ENCODE results near the gene ICAM2.

- TF ChIP-seq CTCF (IDR thresholded peaks at IDR 0.05) (no peak), POLR2A (IDR thresholded peaks at IDR 0.05) (no peak)
Measured at GRCh38 chr17:64037802-64038201, 17.4 kb upstream of the ICAM2 start.

All from Peyer's patch (tissue), 4 donors.